Activated B cell treated with CpG ODN at 0.5 μM for 24 hours (primary cell): ENCODE results near the gene CNIH3. TPM values are rescaled to one million over a fixed set of nuclear protein-coding genes. Genes with fewer than 3 reads are reported as not detected.
A peak's percentile ranks its signal among the peaks of the same experiment; 100 is the strongest.

Experiments used
- ATAC-seq: fragments of 200-7000 bp; cut with Tn5 transposase; one replicate; pipeline ENCODE4 v1.10.0; 2021; ENCODE audit warnings: low read depth, mild to moderate bottlenecking, moderate library complexity
- CTCF ChIA-PET: fragments of 350-600 bp; sonication (Branson Sonifier 250); formaldehyde crosslinking; loops from one replicate; lab custom pipeline; 2021; ENCODE audit warnings: antibody characterized with exemption; lab: Charles Lee
- POLR2A ChIA-PET: fragments of 350-600 bp; sonication (Branson Sonifier 250); formaldehyde crosslinking; loops from one replicate; lab custom pipeline; 2021; ENCODE audit warnings: antibody characterized with exemption; lab: Charles Lee
- DNase-seq: peaks from one replicate; pipeline ENCODE4 v3.0.0; 2022
- H3K27ac Mint-ChIP-seq: one replicate; pipeline ENCODE4 v1.8.0; 2020; ENCODE audit warnings: mixed read lengths
- H3K27me3 Mint-ChIP-seq: one replicate; pipeline ENCODE4 v1.8.0; 2021; ENCODE audit warnings: mixed read lengths
- H3K36me3 Mint-ChIP-seq: one replicate; pipeline ENCODE4 v1.8.0; 2021; ENCODE audit warnings: low read depth, mixed read lengths
- H3K4me1 Mint-ChIP-seq: one replicate; pipeline ENCODE4 v1.8.0; 2021; ENCODE audit warnings: mixed read lengths
- H3K4me3 Mint-ChIP-seq: one replicate; pipeline ENCODE4 v1.8.0; 2020; ENCODE audit warnings: mild to moderate bottlenecking, mixed read lengths
- H3K9me3 Mint-ChIP-seq: one replicate; pipeline ENCODE4 v1.8.0; 2020; ENCODE audit warnings: mixed read lengths
- intact Hi-C: fragments of 100-400 bp; cut with micrococcal nuclease; formaldehyde crosslinking; loops from one replicate; pipeline ENCODE4 v1.15.1; 2024
- total RNA-seq: library from RNA; stranded (reverse); gene quantifications from 2 replicates; pipeline ENCODE4 v1.2.3, GENCODE V29; 2022
- TF ChIP-seq, protein P1 (sequence below): fragments of 200-600 bp; IDR thresholded peaks from one replicate; pipeline ENCODE4 v1.8.0; 2022; ENCODE audit warnings: antibody characterized with exemption, mild to moderate bottlenecking

The CNIH3 gene
- total RNA-seq, 1 donor from 2014 or later: 1.8 TPM

DNA sequence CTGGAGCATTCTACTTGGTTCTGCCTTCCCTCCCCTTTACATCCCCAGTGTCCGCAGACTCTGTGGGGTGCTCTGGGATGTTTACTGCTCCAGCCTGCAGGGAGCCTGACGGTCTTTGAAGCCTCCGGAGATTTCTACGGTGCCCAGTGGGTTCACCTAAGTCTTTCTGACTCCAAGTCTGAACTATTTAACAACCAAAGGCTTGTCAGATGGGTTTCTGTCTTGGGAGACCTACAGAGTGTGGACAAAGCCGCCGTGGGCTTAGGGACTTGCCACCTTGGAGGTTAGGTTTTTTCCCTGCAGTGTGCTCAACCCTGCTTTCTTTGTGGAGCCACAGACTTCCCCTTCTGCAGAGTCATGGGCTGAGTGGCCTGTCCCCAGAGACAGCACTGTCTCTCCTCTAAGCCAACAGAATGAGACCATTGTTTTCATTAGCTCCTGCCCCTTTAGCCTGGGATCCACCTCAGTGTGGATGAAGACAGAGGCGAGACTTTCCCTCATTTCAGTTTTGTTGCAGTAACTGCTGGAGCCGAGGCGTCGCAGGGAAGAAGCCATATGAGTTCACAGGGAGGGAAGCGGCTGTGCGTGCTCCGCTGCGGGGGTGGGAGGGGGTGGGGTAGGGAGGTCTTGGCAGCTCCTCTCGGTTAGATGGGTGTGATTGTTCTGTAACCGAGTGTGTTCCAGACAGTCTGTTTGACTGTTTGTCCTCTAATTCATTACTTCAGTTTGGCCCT is 120.7 kb downstream of the CNIH3 start:
- POLR2A ChIA-PET: no interaction called here
- Mint-ChIP-seq H3K27me3 (no peaks in the 10 kb centered on the region), H3K4me3 (no peak overlapping the region), H3K27ac (no peak overlapping the region), H3K4me1 (peaks cover 11% of the 10 kb centered on the region), H3K9me3 (no peaks in the 10 kb centered on the region), H3K36me3 (no peaks in the 10 kb centered on the region)
- TF ChIP-seq, protein P1, sequence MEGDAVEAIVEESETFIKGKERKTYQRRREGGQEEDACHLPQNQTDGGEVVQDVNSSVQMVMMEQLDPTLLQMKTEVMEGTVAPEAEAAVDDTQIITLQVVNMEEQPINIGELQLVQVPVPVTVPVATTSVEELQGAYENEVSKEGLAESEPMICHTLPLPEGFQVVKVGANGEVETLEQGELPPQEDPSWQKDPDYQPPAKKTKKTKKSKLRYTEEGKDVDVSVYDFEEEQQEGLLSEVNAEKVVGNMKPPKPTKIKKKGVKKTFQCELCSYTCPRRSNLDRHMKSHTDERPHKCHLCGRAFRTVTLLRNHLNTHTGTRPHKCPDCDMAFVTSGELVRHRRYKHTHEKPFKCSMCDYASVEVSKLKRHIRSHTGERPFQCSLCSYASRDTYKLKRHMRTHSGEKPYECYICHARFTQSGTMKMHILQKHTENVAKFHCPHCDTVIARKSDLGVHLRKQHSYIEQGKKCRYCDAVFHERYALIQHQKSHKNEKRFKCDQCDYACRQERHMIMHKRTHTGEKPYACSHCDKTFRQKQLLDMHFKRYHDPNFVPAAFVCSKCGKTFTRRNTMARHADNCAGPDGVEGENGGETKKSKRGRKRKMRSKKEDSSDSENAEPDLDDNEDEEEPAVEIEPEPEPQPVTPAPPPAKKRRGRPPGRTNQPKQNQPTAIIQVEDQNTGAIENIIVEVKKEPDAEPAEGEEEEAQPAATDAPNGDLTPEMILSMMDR: no peak
- no peak for DNase-seq
- ATAC-seq: peak; percentile 21
- intact Hi-C loops: no loop called here
- CTCF ChIA-PET: no interaction called here

DNA sequence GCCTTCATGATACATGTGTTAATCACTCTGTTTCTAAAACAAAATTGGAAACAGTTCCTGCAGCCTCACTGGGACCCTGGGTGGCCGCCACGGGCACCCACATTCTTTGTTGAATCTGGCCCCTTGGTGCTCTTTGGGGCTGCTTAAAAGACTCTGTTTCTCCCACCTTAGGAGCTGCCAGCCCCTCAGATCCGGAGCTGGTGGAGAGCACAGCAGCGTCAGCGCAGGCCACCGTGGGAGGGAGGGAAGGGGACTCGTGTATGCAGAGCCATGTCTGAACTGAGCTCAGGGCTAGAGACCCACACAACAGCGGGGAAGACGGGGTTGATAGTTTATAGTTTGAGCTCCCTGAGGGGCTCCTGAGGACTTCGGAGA is 121.2 kb downstream of the CNIH3 start:
- CTCF ChIA-PET: no interaction called here
- ATAC-seq (no peak), DNase-seq (no peak)
- Mint-ChIP-seq H3K9me3 (no peaks in the 10 kb centered on the region), H3K27me3 (no peaks in the 10 kb centered on the region), H3K4me1 (peaks cover 11% of the 10 kb centered on the region), H3K36me3 (no peaks in the 10 kb centered on the region), H3K4me3 (no peak overlapping the region), H3K27ac (no peak overlapping the region)
- POLR2A ChIA-PET: no interaction called here
- TF ChIP-seq, protein P1: no peak
- intact Hi-C loops: no loop called here

DNA sequence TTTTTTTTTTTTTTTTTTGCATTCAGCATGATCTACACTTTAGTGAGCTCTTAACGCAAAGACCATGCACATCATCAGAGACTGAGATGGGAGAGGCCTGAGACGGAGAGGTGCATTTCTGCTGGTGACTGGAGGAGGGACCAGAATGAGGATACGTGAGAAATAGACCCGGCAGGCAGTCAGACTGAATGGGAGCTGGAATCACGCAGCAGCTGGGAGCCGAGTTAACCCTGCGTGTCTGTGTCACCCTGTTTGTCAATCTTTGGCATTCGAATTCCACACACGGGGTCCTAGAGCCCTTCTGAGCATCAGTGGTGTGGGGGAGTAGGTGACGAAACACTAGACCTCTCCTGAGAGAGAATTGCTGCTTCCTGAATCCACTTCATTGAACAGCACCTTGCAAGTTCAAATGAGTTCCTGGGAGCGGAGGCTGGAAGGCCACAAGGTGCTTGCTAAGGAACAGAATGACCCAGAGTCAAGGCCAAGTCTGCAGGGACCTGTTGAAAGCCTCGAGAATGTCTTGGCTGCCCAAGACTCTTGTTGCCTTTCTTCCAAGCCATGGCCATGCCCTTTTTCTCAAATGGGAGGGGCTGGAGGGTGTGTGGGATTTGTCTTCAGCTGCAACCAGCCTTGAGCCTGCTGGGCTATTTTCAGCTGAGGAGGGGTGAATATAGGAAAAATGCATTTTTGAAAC is 123.3 kb downstream of the CNIH3 start:
- intact Hi-C loops: no loop called here
- H3K27ac Mint-ChIP-seq: no peak overlapping the region
- ChIA-PET CTCF (no interaction called here), POLR2A (no interaction called here)
- H3K27me3 Mint-ChIP-seq: no peaks in the 10 kb centered on the region
- TF ChIP-seq, protein P1: no peak
- H3K36me3 Mint-ChIP-seq: no peaks in the 10 kb centered on the region
- H3K9me3 Mint-ChIP-seq: no peaks in the 10 kb centered on the region
- peaks cover 5% of the 10 kb centered on the region for H3K4me1 Mint-ChIP-seq
- DNase-seq: no peak
- no peak overlapping the region for H3K4me3 Mint-ChIP-seq
- ATAC-seq: no peak

DNA sequence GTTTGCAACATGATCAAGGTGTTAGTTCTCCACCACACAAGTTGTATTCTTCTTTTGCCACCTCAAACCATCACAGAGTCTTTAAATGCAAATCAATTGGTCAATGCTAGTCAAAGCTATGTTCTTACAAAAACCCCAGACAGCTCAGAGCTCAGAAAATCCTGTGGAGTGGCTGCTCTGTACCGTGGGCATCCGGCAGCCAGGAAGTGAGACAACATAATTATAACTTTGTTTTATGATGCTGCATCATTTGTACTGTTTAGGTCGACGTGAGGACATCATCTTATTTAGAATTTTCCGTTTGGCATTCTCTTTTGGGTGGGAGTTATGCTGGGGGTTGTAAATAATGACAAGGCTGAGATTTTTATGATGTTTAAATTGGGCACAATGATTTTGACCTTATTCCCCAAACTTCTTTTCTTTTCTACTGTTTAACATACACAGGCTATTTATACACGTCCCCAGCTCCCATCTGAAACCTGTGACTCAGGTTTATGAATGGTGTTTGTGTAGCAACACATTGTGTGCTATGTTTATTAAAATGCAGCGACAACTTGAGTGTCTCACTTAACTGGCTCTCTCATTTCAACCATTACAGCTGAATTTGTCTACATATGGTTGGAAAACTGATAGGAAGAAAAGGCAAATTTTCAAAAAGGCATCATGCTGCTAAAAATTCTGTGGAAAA is 124.0 kb downstream of the CNIH3 start:
- peaks cover 5% of the 10 kb centered on the region for H3K4me1 Mint-ChIP-seq

More for the DNA sequence above, 124.0 kb downstream of the CNIH3 start:
- Mint-ChIP-seq H3K36me3 (no peaks in the 10 kb centered on the region), H3K9me3 (no peaks in the 10 kb centered on the region), H3K4me3 (no peak overlapping the region), H3K27me3 (no peaks in the 10 kb centered on the region), H3K27ac (no peak overlapping the region)
- DNase-seq (no peak), ATAC-seq (no peak)
- POLR2A ChIA-PET: no interaction called here
- intact Hi-C loops: no loop called here
- TF ChIP-seq, protein P1: no peak
- CTCF ChIA-PET: no interaction called here
